Left forelimb (tissue), 1 donor: ENCODE results near the gene CDH23.
A peak's percentile ranks its signal among the peaks of the same experiment; 100 is the strongest.

Experiments
- DNase-seq: peaks from one replicate; pipeline ENCODE4 v3.0.0-alpha.2; 2018; ENCODE audit warnings: low spot score

Gene CDH23

DNA sequence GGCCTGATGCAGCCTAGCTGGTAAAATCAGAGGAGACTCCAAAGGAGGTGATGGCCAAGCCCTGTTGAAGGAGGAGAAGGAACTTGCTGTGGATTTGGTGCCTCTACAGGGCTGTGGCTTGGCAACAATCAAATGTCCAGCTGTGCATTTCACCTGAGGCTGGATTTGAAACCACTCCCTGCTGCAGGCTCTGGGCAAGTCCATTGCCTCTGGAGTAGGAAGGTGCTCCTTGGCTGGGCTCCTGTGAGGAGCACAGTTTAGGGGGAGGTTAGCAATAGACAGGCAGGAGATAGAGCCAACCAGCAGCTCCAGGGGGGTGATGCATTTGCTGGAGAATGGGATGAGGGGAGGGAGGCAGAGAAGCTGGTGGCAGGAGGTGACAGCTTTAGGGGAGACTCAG lies 26.5 kb downstream of the CDH23 start:
- peak; percentile 45 for DNase-seq

DNA sequence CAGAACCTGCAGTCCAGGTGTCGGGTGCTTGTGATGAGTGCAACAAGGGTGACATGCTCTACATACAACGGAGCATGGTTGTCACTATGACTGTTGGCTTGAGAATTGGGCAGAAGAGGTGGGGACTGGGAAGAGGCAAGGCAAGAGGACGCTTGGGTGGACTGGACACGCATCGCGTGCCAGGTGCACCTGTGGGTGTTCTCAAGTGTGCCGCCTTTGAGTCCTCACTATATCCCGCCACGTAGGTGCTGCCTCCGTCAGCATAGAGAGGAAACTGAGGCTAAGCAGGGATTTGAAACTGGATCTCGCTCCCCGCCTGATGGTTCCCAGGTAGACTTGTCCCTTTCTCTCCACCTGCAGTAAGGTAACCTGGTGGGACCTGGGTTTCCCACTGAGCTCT lies 27.2 kb downstream of the CDH23 start:
- peak; percentile 60 for DNase-seq

DNA sequence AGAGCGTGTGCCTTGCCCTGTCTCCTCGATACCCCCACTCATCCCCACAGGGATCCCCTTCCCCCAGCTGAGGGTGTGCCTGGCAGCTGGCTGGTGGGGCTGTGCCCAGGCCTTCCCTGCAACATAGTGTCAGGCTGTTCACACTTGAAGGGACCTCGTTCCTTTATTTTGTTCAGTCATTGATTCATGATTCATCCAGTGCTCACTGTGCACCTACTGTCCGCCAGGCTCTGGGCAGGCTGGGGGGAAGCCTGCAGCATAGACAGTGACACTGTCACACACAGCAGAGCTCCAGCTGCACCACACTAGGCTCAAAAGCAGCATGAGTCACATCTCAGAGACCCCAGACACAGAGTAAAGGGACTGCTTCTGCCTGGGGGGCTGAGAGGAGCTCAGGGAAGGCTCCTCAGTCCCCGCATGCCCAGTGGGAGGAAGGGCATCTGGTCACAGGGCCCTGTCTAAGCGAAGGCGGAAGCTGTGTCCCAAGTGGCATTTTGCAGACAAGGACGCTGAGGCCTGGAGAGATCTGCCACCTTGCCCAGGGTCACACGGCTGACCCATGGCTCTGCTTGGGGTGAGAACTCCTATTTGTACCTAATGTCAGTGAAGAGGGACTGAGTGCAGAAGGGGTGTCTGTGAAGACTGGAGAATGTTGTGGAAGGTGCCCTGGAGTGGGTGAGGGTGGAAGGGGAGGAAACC lies 27.9 kb downstream of the CDH23 start:
- peak; percentile 26 for DNase-seq

DNA sequence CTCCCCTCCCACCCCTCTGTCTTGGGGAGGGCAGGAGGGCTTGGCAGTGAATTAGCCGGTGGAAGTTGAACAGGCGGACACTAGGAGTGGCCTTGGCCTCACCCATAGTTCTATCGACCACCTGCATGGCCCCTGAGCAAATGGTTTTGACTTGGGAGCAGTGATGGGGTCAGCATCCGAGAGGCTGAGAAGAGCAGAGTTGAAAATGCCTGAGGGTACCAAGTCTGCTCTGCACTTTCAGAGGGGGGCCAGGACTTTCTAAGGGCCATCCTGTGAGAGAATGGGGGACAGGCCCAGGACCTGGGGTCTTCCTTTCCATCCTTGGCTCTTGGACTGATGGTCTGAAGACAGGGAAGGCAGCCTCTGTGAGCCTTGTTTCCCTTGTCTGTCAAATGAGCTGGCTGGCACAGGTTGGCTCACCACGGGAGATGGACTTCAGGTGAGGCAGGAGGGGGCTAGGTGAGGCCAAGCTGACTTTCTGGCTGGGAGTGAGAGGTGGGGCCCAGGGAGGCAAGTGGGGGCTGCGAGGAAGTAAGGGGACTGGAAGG lies 29.4 kb downstream of the CDH23 start:
- DNase-seq, result no peak

DNA sequence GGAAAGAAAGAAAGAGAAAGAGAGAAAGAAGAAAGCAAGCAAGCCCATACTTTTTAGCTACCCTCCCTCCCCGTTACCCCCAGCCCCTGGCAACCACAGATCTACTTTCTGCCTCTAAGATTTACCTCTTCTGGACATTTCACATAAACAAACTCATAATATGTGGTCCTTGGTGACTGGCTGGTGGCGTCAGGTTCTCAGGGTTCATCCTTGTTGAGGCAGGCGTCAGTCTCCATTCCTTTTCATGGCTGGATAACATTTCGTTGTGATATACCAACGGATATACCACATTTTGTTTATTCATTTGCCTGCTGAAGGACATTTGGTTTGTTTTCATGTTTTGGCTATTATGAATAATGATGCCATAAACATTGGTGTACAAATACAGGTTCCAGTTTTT lies 30.5 kb downstream of the CDH23 start:
- DNase-seq, result no peak

DNA sequence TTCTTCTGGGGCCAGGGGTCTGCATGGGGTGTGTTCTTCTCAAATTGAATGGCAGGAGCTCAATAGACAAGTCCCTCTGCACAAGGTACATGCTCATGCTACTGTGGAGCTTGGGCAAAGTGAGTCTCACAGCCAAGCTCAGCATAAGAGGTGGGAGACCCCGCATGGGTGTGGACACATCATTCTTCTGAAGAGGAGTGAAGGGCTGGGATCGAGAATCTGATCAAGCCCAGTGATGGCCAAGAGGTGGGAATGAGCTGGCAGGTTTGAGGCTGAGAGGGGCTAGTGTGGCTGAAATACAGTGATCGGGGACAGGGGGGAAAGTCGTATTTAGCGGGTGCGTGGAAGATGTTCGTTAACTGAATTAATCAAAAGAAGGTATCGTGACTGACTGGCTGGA lies 32.6 kb downstream of the CDH23 start:
- DNase-seq, result peak; percentile 46

DNA sequence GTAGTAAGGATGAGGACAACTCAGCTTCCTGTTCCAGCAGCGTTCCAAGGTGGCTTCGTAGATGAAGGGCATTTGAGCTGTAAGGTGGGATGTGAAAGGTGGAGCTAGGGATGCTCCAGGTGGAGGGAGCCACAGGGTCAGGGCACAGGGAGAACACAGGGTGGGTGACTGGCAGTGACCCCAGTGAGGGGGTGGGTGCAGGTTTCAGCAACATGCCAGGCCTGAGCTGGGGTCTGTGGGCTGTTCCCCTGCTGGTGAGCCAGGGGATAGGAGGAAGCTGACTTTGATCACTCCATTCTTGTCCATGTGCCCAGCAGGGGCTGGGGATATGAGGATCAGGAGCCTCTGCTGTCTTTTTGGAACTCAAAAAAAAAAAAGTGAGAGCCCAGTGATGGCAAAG lies 33.2 kb downstream of the CDH23 start:
- DNase-seq, result peak; percentile 53

DNA sequence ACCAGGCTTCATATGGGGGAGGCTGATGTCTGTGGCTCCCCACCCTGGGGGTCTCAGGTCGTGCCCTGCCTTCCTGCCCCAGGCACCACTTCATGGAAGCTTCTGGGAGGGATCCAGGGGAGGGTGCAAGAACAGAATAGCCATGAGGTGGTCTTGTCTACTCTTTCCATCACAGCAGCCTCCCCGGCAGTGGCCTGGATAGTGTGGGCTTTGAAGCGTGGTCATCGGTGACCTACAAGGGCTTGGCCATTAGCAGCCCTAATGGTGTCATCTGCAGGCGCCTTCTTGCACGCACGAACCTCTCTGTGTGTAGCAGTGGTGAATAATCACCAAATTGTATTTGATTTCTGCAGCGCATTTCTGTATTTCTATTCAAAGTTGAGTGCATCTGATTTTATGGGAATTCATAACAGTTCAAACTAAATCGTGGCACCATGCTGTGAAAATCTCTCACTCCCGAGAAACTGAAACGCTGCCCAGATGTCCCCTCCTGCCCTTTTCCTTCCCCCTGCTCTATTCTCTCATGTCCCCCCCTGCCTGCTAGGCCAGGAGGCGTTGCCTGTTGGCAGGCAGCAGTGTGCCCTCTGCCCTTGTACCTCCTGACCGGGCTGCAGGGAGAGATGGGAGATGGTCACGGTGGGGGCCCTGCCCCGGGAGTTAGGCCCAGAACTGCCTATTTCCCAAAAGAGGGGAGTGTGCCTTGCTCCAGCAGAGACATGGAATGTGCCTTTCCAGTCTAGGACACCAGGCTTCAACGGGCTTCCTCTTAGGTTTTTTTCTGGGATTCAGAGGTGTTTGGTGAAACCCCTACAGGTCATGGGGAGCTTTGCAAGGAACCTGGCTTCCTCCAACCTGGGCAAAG lies 34.8 kb downstream of the CDH23 start:
- DNase-seq, result peak; percentile 53

DNA sequence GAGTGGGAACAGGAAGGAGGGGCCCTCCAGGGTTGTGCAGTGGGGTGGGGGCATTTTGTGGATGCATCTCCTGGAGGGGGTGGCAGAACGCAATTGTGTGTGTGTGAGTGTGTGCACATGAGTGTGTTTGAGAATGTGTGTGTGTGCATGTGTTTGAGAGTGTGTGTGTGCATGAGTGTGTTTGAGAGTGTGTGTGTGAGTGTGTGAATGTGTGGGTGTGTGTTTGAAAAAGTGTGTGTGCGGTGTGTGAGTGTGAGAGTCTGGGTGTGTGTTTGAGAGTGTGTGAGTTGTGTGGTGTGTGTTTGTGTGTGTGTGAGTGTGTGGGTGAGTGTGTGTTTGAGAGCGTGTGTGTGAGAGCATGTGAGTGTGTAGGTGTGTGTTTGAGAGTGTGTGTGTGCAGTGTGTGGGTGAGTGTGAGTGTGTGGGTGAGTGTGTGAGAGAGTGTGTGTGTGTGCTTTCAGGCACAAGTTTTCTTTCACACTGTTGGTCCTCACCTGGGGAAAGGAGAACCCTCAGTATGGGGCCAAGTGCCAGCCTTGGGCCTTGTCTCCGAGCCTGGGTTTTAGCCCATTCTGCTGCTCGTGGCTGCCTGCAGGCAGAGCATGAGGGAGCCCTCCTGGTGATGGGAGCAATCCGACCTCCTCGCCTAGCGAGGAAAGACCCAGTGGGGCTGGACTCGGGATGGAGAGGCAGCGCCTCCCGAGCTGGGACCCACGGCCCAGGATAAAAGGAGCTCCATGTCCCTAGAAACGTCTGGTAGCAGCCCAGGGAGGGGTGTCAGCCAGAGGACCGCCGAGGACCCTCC lies 35.6 kb downstream of the CDH23 start:
- DNase-seq, result peak; percentile 52

DNA sequence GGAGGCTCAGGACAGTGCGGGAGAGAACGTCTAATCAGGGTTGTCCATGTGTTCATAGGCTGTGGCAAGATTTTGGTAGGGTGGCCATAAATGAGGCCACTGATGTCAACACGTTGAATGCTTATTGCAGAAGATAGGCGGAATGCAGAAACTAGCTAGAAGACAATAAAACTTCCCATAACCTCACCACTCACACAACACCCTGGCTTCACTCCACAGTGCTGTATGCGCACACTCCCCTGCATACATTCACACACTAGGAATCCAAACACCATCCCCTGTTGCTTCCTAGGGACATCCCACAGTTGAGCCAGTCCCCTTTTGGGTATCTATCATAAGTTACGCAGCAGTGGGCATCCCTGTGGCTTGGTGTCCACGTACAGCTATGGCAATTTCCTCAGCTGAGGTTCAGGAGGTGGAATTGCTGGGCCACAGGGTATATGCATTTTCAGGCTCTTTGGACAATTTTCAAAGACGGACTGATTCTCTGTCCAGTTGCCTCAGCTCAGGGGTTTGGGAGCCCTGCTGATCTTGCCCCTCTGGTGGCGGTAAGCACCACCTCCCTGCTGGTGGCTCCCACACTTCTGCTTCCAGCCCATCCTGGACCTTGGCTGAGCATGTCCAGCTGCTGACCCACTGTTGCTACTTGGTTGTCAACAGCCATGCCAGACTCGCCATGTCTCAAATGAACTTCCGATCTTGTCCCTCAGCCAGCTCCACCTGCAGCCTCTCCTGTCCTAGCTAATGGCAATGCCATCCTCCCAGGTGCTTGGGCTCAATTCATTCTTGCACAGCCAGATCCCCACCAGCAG lies 36.4 kb downstream of the CDH23 start:
- DNase-seq, result peak; percentile 68

DNA sequence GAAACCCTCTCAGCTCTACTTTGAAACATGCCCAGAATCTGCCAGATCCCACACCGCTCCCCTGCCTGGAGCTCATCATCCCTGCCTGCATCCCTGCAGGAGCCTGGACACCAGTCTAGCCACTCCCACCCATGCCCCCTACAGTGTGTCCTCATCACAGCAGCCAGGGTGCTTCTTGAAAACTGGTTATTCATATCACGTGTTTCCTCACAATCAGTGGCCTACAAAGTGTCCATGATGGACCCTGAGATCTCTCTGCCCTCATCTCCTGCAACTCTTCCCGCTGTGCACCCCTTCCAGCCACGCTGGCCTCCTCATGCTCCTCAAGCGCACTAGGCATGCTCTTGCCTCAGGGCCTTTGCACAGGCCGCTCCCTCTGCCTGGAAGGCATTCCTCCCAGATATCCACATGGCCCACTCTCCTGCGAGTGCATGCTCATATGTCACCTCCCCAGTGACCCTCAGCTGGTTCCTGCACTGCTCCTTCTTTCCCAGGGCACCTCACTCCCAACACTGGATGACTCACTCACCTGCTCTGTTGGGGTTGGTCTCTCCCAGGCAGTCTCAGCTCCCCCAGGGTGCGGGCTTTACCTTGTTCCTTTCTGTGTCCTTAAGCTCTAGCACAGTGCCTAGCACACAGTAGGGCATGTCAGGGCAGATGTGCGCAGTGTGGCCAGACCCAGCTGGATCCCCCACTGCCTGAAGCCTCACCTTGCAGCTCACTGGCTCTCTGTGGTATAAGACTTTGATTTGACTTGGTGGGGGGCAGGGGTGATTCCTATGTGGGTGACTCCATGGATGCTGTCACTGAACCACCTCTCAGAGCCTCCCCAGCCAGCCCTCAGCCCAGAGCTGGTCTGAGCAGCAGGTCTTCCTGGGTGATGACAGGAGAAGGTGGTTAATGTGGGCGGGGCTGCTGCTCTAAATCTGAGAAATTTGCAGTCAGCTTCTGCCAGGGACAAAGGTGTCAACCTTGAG lies 37.3 kb downstream of the CDH23 start:
- peak; percentile 34 for DNase-seq

DNA sequence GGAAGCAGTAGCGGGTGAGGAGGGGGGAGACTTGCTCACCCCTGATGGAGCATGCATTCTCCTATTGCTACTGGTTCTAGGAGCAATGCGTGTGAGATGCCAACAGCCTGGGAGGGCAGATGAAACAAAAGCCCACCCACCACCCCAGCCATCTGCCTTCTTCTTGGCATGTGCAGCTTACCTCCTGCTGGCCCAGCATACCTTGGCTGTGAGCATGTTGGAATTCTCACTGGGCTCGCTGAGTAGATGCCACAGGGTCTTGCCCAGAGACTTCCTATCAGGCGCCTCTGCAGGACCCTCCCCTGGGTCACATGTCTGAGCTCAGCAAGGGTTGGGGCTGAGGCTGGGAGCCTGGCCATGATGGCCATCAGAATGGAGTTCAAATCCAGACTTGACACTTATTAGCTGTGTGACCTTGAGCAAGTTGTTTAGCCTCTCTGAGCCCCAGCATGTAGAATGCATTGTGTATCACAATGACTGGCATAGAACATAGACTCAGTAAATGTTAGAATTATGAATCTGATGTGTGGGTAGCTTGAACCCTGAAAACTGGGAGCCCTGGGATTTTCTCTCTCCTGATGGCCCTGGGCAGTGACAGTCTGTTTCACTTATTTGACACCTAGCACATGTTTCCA lies 38.2 kb downstream of the CDH23 start:
- DNase-seq, result peak; percentile 51

DNA sequence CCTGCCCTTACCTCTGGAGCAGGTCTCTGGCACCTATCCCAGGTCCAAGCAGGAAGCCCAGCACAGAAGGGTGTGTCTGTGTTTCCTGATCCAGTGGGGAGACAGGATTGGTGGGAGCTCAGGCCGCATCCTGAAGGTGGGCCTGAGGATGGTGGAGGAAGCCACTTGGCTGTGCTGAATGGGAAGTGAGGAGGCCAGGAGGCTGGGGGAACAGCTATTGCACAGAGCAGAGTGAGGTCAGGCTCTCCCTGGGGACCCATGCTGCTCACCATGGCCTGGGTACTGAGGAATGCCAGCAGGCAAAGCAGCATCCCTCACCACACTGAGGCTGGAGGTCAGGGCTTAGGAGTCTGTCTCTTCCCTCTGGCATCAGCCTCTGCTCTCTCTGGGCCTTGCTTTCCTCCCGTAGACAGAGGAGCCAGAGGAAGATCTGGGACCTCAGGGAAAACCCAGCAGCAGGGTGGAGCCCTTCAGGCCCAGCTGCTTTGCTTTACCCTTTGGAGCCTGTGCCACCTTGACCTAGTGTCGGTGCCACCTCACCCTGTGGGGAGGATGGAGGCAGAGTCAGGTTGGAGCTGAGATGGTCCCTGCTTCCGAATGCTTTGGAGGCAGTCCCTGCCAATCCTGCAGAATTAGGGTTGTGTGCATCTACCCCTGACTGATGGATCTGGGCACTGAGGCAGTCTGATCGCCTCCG lies 39.0 kb downstream of the CDH23 start:
- peak; percentile 64 for DNase-seq

DNA sequence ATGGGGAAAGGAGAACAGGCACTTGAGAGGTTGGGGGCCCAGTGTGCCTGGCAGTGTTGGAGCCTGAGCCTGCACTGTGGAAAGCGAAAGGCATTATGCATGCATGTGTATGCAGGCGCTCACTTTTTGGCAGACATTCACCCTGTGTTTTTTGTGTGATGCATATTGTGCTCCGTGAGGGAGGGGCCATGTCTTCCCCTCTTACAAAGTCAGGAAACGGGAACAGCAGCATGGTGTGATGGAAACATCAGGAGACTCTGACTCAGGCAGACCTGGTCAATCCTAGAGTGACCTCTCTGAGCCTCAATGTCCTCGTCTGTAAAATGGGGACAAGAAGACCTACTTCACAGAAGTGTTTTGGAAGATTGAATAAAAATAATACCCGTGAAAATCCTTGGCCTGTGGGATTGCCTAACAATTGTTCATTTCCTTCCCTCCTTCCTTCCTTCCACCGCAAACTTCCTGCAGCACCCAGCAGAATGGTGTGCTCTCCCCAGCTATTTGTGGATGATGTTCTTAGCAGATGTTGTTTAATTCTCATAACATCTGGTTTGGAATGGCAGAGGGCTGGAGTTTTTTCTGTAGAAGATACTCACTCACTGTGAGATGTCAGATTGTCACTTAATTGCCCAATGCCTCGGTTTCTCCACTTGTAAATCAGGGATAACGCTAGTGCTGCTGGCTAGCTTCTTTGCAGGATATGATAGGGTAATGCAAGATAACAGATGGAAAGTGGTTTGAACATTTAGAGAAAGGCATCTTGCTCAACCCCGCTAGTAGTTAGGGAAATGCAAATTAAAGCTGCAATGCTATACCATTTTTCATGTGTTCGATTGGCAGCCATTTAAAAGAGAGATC lies 39.8 kb downstream of the CDH23 start:
- peak; percentile 62 for DNase-seq

DNA sequence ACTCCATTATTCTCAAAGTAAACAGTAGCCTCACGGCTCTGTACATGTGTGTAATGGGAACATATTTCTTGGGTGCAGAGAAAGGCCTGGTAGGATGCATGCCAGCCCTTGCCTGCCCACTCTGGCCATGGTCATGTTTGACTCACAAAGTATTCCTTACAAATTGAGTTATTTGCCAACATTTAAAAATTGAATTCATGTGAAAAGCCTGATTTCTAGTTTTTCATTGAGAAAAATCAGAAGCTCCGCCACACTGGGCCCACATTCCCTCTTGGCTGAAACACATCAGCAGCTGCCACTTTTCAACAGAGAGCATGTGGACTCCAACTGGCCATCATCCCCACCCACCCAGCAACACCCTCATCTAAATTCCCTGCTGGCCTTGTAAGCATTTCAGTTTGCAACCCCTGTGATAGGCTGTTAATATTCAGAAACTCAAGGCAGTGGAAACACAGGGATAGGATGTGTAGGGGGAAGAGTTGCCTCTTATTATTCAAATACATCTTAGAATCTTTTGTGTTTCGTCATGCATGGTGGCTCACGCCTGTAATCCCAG lies 40.9 kb downstream of the CDH23 start:
- no peak for DNase-seq

DNA sequence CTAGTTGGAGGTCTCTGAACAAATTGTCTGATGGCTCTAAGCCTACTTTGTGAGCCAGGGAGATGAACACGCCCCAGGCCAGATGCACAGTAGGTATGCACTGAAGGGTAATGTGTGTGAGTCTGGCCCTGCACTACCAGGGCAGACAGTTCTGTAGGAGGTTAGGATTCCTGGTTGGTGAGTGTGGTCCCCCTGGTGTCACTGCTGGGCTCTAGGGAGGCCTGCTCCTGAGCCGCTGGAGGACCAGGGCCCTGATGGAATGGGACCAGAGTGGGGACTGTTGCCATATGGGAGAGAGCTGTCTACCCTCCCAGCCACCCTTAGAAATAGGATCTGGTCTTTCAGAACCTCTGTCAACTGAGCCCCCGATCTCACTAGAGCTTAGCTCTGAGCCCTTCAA lies 42.0 kb downstream of the CDH23 start:
- DNase-seq, result peak; percentile 46

DNA sequence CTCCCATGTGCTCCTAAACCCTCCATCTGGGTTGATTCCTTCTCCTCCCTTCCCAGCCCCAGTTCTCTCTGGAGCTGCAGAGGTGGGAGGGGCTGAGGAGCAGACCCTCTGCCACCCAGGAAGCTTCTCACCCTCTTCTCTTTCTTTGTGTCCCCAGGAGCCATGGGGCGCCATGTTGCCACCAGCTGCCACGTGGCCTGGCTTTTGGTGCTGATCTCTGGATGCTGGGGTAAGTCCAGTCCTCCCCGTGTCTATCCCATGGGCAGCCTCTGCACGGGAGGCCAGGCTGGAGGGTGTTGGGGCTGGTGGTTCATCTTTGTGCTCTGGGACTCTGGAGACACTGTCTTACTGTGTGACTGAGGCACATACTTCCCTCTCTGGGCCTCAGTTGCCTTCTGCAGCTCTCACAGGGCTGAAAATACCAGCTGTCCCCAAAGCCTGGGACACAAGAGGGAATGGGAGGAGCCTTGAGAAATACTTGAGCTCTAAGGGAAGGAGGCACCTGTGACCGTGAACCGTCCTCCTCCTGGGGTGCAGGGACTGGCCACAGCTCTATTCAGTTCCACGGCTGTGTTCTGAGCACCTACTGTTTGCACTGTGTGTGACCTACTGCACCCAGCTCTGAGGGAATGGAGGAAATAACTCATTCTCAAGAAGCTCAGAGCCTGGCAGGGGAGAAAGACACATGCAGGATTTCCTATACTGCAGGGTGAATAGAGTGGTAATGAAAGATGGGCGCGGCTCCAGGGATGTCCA lies 43.1 kb downstream of the CDH23 start:
- no peak for DNase-seq
